Measurements from ENCODE around the gene PARD6G.
"Not testable (repeated sequence)": the region's sequence is repeated elsewhere in the genome, so short reads cannot be mapped to it uniquely, and the experiment has no call there.

PARD6G gene

DNA sequence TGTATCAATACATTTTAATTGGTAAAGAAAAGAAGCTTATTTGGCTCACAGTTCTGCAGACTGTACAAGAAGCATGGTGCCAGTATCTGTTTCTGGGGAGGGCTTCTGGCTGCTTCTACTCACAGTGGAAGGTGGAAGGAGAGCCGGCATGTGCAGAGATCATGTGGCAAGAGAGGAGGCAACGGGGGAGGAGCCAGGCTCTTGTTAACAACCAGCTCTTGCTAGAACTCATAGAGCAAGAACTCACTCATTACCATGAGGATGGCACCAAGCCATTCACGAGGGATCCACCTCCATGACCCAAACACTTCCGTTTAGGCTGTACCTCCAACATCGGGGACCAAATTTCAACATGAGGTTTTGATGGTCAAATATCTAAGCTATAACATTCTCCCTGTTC lies 7.5 kb downstream of the PARD6G start:
- no peak for DNase-seq

- DNase-seq: no peak
Measured at GRCh38 chr18:80238651-80239260, 8.6 kb downstream of the PARD6G start.

DNA sequence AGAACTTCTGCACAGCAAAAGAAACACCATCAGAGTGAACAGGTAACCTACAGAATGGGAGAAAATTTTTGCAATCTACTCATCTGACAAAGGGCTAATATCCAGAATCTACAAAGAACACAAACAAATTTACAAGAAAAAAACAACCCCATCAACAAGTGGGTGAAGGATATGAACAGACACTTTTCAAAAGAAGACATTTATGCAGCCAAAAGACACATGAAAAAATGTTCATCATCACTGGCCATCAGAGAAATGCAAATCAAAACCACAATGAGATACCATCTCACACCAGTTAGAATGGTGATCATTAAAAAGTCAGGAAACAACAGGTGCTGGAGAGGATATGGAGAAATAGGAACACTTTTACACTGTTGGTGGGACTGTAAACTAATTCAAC lies 9.8 kb downstream of the PARD6G start:
- not testable (repeated sequence) for DNase-seq

DNA sequence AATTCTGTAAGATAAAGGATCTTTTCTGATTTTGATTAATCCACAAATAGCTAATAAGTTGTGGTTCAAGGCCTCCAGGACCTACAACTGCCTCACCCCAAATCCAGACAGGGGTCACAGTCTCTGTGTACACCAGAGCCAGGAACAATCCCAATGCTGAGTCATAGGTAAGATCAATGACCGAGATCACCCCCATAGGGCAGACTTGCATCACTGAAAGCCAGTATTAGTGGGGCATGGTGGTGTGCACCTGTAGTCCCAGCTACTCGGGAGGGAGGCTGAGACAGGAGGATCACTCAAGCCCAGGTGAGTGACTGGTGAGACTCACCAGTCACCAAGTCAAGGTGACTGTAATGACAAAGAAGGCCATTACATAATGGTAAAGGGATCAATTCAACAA lies 12.9 kb downstream of the PARD6G start:
- DNase-seq: no peak

GRCh38 chr18:80233899-80234298 lies 13.4 kb downstream of the PARD6G start:
- no peak for DNase-seq

DNA sequence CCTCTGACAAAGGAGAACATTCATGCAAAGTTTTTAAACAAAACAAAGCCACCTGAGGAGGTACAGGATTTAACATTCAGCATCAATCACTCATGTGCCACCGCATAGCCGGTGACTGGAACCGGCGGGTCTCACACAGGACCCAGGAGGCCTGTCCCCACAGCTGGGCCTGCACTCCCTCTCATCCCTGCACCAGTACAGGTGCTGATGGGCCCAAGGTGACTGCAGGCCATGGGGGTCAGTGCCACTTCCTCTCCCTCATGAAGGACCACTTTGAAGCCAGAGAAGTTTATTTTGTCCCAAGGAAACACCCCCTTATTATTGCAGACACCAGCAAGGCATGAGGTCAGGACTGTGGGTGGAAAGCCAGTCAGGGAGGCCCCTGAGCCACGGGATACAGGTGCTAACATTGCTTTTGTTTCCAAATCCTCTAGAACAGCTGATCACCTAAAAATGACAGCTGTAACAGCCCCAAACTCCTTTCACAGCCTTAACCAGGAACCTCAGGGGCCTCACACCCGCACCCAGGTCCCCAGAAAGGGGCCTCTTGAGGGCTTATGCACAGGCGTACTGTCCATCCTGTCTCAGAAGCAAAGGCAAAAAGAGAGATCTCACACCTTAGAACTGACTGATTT lies 14.0 kb downstream of the PARD6G start:
- DNase-seq: no peak

- DNase-seq: no peak
Measured at GRCh38 chr18:80232710-80233109, 14.6 kb downstream of the PARD6G start.

- no peak for DNase-seq
Measured at GRCh38 chr18:80232030-80232429, 15.3 kb downstream of the PARD6G start.

- DNase-seq: no peak
Measured at GRCh38 chr18:80231616-80232015, 15.7 kb downstream of the PARD6G start.

DNA sequence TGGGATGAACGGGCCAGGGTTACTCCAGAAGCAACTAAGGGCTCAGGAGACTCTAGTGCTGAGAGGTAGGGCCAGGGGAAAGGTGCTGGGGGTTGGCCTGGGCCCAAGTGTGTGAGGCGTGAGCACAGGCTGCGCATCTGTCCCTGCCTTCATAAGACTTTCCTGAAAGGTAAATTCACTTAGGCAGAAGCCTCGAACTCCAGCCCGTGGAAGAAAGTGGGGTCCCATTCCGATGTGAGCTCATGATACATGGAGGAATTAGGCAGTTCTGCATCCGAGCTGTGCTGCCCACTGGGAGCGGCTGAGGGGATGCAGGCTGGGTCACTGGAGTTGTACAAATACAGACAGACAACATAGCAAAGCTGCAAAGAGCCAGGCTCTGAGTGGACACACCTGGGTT lies 16.2 kb downstream of the PARD6G start:
- DNase-seq: no peak

DNA sequence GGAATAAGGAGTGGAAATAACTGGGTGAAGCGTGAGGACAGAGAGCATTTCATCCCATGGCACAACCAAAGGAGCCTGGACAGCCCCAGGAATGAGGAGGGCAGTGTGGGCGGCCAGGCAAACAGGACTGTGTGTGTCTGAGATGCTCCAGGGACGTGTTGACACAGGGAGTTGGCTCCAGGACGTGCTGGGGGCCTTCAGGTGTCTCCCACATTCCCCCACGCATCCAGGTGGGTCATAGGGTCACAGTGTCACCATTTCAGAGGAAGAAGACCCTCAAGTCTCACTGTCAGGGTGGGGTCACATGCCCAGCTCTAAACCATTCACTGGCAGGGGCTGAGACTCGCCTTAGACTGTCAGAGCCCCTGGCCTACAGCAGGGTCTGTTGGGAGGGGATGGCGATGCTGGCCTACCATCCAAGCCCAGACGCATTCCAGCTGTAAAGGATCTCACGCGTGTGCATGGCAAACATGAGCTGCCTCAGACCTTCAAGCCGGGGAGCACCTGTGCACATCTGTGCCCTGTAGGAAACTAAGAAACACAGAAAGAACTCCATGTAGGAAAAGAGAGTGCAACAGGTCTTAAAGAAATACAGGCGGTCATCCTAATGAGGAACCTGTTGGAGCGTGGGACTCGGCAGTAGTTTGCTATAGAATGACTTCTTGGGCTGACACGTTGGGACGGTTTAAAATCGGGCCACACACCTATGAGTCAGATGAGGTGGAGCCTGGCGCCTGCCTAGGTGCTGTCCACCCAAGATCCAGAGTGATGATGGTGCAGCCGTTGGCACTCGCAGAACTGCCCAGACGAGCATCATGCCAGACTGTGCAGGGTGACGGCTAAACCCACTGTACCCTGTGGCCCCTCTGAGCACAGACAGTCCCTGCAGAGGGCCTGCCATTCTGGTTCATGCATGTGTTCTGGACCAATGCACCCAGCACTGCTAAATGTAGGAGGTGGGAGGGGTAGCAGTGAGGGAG lies 17.3 kb downstream of the PARD6G start:
- DNase-seq: no peak

GRCh38 chr18:80229363-80229762 lies 18.0 kb downstream of the PARD6G start:
- no peak for DNase-seq

GRCh38 chr18:80228051-80228848 lies 19.1 kb downstream of the PARD6G start:
- DNase-seq: no peak

- DNase-seq: no peak
Measured at GRCh38 chr18:80227472-80227871, 19.8 kb downstream of the PARD6G start.

DNA sequence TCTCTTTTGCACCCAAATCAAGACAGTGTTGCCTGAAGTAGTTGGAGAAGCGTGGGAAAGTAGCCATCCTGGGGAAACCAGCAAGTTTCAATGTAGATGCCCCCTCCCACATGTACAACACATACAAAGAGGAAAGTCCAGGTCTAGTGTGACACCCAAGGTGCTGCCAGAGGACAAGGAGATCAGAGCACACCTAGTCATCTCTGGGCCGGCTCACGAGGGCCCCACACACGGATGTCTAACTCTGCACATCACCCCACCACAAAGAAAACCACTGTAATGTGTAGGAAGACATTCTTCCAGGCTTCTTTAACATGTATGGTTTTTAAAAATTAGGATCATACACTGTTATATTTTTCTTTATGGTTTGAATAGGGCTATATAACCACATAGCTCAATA lies 21.6 kb downstream of the PARD6G start:
- no peak for DNase-seq

GRCh38 chr18:80223581-80224148 lies 23.6 kb downstream of the PARD6G start:
- no peak for DNase-seq

DNA sequence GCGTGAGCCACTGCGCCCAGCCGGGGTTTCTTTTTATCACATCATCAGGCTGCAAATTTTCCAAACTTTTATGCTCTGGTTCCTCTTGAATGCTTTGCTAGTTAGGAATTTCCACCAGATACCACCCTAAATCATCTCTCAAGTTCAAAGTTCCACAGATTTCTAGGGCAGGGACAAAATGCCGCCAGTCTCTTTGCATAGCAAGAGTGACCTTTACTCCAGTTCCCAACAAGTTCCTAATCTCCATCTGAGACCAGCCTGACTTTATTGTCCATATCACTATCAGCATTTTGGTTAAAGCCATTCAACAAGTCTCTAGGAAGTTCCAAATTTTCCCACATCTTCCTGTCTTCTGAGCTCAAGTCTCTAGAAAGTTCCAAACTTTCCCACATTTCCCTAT lies 27.8 kb downstream of the PARD6G start:
- not testable (repeated sequence) for DNase-seq

- DNase-seq: no peak
Measured at GRCh38 chr18:80218341-80219227, 28.7 kb downstream of the PARD6G start.

DNA sequence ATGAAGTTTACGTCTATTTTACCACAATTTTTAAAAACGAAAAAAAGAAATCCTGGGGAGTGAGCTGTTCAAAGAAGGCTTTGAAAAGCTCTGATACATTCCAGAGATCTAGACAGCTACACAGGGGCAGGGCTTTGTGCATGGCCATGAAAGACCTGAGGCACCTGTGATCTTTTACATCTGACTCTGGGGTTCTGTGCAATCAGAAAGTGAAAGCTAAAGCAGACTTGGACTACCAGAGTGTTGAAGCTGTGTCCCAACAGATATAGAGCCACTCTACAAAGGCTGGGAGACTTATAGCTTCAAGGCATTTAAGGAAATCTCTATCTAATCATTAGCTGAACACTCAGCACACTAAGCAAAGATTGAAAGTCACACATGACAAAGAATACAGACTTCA lies 34.1 kb downstream of the PARD6G start:
- no peak for DNase-seq

- no peak for DNase-seq
Measured at GRCh38 chr18:80210312-80211083, 36.8 kb downstream of the PARD6G start.

GRCh38 chr18:80208620-80209019 lies 38.7 kb downstream of the PARD6G start:
- DNase-seq: no peak
